HG03108 (cell line): ENCODE data around the gene CCT6A.
"Not testable (repeated sequence)": the region's sequence is repeated elsewhere in the genome, so short reads cannot be mapped to it uniquely, and the experiment has no call there.

Experiments used
- ATAC-seq: cut with Tn5 transposase; IDR thresholded peaks from one replicate; pipeline ENCODE4 v1.9.1; 2021; ENCODE audit warnings: moderate library complexity; ENCODE audit not compliant: unreplicated experiment

Gene CCT6A

GRCh38 chr7:56051339-56052191, at the start of gene CCT6A, which contains the start of gene PSPH:
Gene CCT6A (plus strand): TSS chr7:56051765. CDS start chr7:56051849, 84 bp downstream.
Gene PSPH (minus strand): TSS chr7:56051444. CDS start chr7:56021212, 30,232 bp downstream.
- ATAC-seq, result peak; percentile 96

- ATAC-seq, result no peak
Measured at GRCh38 chr7:56003749-56004148, 47.8 kb upstream of the CCT6A start.

- no peak for ATAC-seq
Measured at GRCh38 chr7:56007167-56007652, 44.4 kb upstream of the CCT6A start.

- ATAC-seq, result no peak
Measured at GRCh38 chr7:56007891-56008290, 43.7 kb upstream of the CCT6A start.

- ATAC-seq, result no peak
Measured at GRCh38 chr7:56009695-56010094, 41.9 kb upstream of the CCT6A start.

GRCh38 chr7:56017015-56017414, 34.5 kb upstream of the CCT6A start:
- ATAC-seq, result not testable (repeated sequence)

GRCh38 chr7:56019501-56019900, 32.1 kb upstream of the CCT6A start:
- ATAC-seq, result no peak

GRCh38 chr7:56023500-56023899, 28.1 kb upstream of the CCT6A start:
- no peak for ATAC-seq

- ATAC-seq, result no peak
Measured at GRCh38 chr7:56026538-56026937, 25.0 kb upstream of the CCT6A start.

- ATAC-seq, result no peak
Measured at GRCh38 chr7:56028942-56029630, 22.5 kb upstream of the CCT6A start.

- no peak for ATAC-seq
Measured at GRCh38 chr7:56030340-56030739, 21.2 kb upstream of the CCT6A start.

GRCh38 chr7:56031556-56031955, 20.0 kb upstream of the CCT6A start:
- ATAC-seq, result not testable (repeated sequence)

- not testable (repeated sequence) for ATAC-seq
Measured at GRCh38 chr7:56032578-56032977, 19.0 kb upstream of the CCT6A start.

- peak; percentile 96 for ATAC-seq
Measured at GRCh38 chr7:56033671-56034432, 17.7 kb upstream of the CCT6A start.

- ATAC-seq, result no peak
Measured at GRCh38 chr7:56040730-56041129, 10.8 kb upstream of the CCT6A start.

- ATAC-seq, result not testable (repeated sequence)
Measured at GRCh38 chr7:56045758-56046157, 5.8 kb upstream of the CCT6A start.

- ATAC-seq, result no peak
Measured at GRCh38 chr7:56046721-56047445, 4.7 kb upstream of the CCT6A start.

- ATAC-seq, result not testable (repeated sequence)
Measured at GRCh38 chr7:56047446-56048116, 4.0 kb upstream of the CCT6A start.

GRCh38 chr7:56048245-56048644, 3.3 kb upstream of the CCT6A start:
- no peak for ATAC-seq

GRCh38 chr7:56048763-56049162, 2.8 kb upstream of the CCT6A start:
- not testable (repeated sequence) for ATAC-seq
